ENCODE data around the gene AFF3. TPM values are rescaled to one million over a fixed set of nuclear protein-coding genes. Genes with fewer than 3 reads are reported as not detected.
"Not testable (repeated sequence)": the region's sequence is repeated elsewhere in the genome, so short reads cannot be mapped to it uniquely, and the experiment has no call there.

Gene AFF3
- total RNA-seq, 4 donors from 2014 or later, result 8.5 to 77.2 (median 27.1) TPM

DNA sequence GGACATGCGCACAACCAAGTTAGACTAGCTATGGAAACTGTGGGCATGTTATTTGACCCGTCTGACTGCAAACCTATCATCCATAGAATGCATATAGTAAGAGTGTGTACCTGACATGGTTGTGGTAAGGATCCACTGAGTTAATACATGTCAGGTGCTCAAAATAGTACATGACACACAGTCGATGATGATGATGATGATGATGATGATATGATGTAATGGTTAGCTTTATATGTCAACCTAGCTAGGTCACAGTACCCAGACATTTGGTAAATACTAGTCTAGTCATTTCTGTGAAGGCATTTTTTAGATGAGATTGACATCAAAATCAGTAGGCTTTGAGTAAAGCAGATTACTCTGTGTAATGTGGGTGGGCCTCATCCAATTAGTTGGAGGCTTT, 204.1 kb downstream of the AFF3 start:
- TF ChIP-seq, protein P1, sequence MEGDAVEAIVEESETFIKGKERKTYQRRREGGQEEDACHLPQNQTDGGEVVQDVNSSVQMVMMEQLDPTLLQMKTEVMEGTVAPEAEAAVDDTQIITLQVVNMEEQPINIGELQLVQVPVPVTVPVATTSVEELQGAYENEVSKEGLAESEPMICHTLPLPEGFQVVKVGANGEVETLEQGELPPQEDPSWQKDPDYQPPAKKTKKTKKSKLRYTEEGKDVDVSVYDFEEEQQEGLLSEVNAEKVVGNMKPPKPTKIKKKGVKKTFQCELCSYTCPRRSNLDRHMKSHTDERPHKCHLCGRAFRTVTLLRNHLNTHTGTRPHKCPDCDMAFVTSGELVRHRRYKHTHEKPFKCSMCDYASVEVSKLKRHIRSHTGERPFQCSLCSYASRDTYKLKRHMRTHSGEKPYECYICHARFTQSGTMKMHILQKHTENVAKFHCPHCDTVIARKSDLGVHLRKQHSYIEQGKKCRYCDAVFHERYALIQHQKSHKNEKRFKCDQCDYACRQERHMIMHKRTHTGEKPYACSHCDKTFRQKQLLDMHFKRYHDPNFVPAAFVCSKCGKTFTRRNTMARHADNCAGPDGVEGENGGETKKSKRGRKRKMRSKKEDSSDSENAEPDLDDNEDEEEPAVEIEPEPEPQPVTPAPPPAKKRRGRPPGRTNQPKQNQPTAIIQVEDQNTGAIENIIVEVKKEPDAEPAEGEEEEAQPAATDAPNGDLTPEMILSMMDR (IDR thresholded peaks at IDR 0.05), result no peak
- no peak for TF ChIP-seq POLR2A (IDR thresholded peaks at IDR 0.05)
- no peaks in the 10 kb centered on the region for H3K4me1 ChIP-seq
- H3K4me3 ChIP-seq, result no peak overlapping the region
- H3K27ac ChIP-seq, result no peak overlapping the region
- H3K36me3 ChIP-seq, result no peaks in the 10 kb centered on the region
- no peaks in the 10 kb centered on the region for H3K27me3 ChIP-seq
- no peaks in the 10 kb centered on the region for H3K9me3 ChIP-seq
- DNase-seq, result no peak
- intact Hi-C loops (cut with DNase I; ENCODE audit: low total_unique reads), result no loop called here

- H3K36me3 ChIP-seq, result no peaks in the 10 kb centered on the region
- H3K4me1 ChIP-seq, result no peaks in the 10 kb centered on the region
- DNase-seq, result no peak
- H3K27me3 ChIP-seq, result no peaks in the 10 kb centered on the region
- no peak overlapping the region for H3K27ac ChIP-seq
- TF ChIP-seq POLR2A (IDR thresholded peaks at IDR 0.05), result no peak
- TF ChIP-seq, protein P1 (IDR thresholded peaks at IDR 0.05), result no peak
- no peaks in the 10 kb centered on the region for H3K9me3 ChIP-seq
- intact Hi-C loops (cut with DNase I; ENCODE audit: low total_unique reads), result no loop called here
- H3K4me3 ChIP-seq, result no peak overlapping the region
Measured at GRCh38 chr2:99936065-99936464, 206.3 kb downstream of the AFF3 start.

DNA sequence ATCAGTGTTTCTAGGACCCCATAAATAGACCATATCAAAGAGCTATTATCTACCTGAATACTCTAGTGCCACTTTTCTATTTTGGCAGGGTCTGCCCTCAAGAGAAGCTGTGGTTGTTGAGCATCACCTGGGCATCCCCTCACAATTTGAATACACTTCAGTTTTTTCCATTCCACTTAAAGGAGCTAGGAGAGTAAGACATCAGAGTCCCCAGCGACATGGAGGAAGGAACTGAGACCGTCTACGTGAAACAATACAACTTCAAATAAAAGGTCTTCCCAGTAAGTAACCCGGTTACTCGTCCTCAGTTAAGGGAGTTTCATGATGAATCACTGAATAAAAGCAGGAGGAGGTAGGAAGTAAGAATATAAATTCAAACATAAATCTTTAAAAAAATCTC, 206.7 kb downstream of the AFF3 start:
- Histone ChIP-seq H3K4me3 (no peak overlapping the region), H3K9me3 (no peaks in the 10 kb centered on the region), H3K27ac (no peak overlapping the region), H3K4me1 (no peaks in the 10 kb centered on the region), H3K27me3 (no peaks in the 10 kb centered on the region), H3K36me3 (no peaks in the 10 kb centered on the region)
- DNase-seq, result no peak
- TF ChIP-seq, protein P1 (IDR thresholded peaks at IDR 0.05), result no peak
- TF ChIP-seq POLR2A (IDR thresholded peaks at IDR 0.05), result no peak
- intact Hi-C loops (cut with DNase I; ENCODE audit: low total_unique reads), result no loop called here

DNA sequence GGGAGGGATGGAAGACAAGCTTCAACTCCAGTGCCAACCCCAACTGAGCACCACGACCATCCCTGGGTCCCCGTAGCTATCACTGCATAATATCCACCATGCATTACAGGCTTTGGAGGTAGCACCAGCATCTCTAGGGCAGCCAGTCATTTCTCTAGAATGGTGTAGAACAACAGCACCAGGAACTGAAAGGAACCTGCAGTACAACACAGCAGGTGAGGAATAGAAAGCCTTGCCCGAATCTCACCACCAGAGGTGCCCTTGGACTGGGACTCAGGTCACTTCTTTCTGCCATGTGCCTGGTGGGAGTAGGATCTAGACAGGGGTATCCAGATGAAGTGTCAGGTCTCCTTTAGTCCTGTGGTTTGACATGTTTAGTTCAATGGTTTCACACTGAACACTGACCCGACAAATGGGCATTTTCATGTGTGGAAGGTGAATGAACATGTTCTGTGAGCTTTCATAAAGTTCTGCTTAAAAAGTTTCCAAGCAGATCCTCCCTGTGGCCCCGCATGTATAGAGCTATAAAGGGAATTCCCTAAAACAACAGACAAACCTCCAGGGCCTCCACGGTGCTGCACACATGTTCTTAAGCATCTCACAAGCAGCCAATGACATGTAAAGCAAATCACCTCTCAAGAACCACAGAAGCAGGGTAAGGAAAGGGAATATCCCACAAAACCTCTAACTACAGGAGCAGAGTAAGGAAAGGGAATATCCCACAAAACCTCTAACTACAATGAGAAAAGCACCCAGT, 208.3 kb downstream of the AFF3 start:
- intact Hi-C loops (cut with DNase I; ENCODE audit: low total_unique reads), result no loop called here
- no peak for TF ChIP-seq POLR2A (IDR thresholded peaks at IDR 0.05)
- TF ChIP-seq, protein P1 (IDR thresholded peaks at IDR 0.05), result no peak

GRCh38 chr2:99933491-99933890, 208.9 kb downstream of the AFF3 start:
- H3K27ac ChIP-seq; DNase-seq; intact Hi-C loops (cut with DNase I; ENCODE audit: low total_unique reads); H3K4me3 ChIP-seq; H3K27me3 ChIP-seq; H3K4me1 ChIP-seq; H3K36me3 ChIP-seq; H3K9me3 ChIP-seq: not testable (repeated sequence)

More for the DNA sequence above, 208.3 kb downstream of the AFF3 start:
- Histone ChIP-seq H3K27ac (no peak overlapping the region), H3K36me3 (no peaks in the 10 kb centered on the region), H3K9me3 (no peaks in the 10 kb centered on the region), H3K4me3 (no peak overlapping the region), H3K27me3 (no peaks in the 10 kb centered on the region), H3K4me1 (no peaks in the 10 kb centered on the region)
- no peak for DNase-seq

Data from uterus (tissue), 4 donors.